ENCODE data around the gene NID2.

Gene NID2

DNA sequence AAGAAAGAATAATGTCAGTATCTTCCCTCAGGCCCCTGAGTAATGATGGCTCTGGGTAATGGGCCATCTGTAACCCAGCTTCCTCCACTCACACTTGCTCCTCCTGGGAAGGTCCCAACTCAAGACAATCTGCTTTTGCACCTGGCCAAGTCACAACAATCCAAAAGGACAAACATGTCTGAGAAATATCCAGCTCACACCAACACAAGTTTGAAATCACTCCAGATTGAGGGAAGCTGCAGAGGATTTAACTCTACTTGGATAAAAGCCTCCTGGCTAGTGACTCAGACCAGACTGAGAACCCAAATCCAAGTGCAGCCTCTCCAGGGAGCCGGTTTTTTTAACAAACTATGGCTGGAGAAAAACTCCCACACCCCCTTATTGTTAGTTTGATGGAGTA is 45.3 kb downstream of the NID2 start:
- DNase-seq: no peak

DNA sequence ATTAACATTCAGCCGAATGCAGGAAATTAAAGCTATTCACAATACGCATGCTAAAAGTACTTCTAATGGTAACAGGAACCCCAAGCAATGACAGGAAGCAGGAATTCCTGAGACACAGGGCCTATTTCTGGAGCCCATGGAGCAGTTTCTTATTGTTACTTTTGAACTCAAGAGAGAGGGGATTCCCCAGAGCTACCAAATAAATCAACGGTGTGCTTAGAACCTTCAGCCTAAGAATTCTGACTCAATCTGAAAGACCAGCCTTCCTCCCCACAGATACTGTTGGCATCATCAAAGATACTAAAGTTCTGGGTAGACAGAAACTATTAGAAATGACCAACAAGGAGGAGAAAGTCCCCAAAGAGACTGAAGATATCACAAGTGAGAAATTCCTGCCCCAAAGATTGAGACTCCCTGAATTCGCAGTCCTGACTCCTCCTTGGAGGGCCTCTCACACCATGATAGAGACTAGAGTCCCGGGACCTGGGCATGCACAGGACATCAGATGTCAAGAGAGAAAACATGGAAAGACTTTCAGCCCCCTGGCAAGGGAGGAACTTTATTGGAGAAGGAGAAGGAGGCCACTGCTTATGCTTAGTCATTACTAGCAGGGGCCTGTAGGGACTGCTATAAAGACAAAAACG is 46.8 kb downstream of the NID2 start:
- DNase-seq: no peak

DNA sequence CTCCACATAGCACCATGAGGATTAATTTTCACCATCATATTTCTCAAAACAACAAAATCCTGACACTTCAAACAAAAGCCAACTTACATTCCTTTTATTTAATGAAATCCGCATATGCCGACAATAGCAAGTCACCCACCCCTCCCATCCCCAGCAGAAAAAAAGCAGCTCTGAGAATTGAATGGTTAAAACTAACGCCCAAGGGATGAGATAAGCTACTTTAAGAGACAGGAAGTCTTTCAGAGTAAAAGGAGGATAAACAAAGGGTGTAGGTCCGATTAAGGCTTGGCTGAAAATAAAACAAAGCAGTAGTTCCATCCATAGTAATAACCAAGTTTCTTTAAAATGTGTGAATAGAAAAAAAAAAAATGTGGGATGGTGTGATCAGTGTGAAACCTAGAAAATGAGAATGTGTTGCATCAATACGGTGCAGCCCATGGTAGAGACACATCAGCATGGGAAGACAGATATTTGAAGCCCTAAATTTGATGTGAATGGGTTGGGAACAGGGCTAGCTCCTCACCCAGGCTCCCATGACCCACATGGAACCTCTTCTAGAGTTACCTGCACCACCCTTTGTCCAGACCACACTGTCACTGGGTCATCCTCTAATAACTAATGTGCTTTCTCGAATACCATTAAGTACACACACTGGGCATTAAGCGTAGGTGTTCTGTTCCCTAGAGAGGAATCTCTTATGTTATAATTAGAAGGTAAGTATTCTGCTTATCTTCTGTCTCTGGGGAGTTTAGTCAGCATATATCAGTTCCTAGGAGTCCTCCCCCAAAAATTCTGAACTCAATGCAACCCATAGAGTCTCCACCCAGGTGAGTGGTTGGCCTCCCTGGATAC is 47.8 kb downstream of the NID2 start:
- no peak for DNase-seq

DNA sequence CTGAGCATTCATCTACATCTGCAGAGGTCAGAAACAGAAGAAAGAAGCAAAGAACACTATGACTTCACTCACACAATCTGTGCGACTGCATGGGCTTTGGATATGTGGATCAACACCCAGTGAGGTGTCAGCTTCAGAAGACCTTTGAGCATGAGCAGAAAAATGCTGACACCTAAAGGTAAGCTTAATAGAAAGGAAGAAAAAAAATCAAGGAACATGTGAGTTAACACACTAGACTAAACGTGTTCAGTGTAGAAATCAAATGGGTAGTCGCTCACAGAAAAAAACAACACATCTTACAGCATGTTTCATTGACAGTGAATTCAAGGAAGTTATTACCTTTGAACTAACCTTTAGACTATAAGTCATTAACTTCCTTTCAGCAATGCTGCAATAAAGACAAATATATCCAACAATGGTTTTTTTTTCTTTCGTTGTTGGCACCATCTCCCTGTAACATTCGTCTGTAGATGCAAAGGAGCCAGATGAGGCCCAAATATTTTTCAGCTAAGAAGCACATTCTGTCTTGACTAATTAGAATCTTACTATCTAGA is 48.6 kb downstream of the NID2 start:
- no peak for DNase-seq

DNA sequence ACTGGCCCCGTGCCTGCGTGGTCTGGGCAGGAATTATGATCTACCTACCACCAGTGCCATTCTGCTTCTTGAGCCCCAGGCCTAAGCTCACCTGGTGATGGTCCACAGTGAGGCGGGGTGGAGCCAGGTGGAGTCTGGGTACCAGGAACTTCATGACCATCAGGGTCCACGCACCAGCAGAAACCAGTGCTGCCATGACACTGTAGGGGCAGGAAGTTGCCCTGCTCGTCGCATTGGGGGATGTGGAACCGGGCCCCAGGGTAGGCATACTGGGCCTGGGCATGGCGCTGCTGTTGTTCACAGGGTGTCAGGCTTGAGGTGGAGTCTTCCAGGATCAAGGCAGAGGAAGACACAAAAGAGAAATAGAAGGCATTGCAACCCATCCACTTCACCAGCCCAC is 49.9 kb downstream of the NID2 start:
- DNase-seq: no peak

DNA sequence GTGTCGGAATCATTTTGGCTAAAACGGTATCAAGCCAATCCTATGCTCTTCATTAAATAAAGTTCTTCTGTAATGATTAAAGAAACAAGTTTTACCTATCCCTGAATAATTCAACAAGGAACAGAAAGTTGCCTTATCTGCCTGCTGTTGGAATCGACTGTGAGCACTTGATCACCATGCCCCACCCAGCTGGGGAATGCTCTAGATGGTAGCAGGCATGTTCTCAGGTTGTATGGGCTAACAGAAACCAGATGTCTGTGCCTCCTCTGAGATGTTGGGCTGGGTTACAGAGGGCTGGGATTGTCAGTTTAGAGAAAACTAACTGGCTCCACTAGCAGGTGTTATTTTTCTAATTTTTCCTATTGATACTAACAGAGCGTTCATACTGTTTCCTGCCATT is 50.6 kb downstream of the NID2 start:
- no peak for DNase-seq

DNA sequence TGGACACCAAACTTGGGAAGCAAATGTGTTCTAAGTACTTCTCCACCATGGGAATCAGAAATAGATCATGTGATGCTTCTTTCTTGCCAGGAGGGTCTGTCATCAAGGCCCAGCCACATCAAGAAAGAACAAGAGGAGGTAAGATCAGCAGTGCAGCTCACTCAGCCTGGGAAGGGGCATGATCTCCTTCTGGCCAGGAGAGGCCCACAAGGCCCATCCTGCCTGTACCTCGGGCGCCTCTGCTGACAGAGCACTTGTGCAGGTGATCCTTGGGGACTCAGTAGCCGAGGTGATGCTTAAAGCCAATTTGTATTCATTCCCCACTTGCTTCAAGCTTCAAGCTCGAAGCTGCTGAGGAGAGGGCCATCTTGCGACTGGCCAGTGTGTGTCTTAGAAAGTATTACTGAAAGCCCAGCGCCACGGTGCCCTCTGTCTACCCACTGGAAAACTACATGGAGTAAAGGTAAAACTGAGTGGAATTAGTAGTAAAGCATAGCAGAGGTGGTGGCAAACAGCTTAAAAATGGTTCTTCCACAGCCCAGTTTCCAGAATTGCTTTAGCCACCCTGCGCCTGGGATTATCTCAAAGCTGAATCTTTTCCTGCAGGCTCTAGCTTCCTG is 53.3 kb downstream of the NID2 start:
- DNase-seq: no peak

DNA sequence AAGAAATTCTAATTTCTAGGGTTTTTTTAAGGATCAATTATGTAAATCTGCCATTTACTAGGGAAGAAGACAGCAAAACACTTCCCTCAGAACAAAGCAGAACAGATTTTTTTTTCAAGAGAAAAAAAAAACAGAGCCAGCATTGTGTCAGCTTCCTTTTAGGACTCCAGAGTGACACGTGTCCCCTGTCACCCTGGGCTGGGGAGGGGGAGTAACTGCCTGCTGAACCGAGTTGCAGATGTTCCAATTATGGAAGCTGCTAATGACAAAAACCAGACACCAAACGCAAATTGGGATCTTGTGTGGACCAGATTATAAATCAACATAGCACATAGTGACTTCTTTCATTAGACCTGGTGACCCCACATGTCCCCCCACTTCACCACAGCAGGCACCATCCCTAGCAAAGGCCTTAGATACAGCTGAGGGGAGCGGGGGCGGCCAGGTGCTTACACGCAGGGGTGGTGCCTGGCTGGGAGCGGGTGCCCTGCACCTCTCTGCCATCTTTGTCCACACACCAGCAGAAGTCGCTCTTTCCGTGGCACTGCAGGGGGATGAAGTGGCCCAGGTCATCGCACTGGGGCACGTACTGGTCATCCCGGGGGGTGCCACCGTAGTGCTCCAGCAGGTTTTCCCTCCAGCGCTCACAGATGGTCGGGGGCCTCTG is 54.1 kb downstream of the NID2 start:
- DNase-seq: no peak

DNA sequence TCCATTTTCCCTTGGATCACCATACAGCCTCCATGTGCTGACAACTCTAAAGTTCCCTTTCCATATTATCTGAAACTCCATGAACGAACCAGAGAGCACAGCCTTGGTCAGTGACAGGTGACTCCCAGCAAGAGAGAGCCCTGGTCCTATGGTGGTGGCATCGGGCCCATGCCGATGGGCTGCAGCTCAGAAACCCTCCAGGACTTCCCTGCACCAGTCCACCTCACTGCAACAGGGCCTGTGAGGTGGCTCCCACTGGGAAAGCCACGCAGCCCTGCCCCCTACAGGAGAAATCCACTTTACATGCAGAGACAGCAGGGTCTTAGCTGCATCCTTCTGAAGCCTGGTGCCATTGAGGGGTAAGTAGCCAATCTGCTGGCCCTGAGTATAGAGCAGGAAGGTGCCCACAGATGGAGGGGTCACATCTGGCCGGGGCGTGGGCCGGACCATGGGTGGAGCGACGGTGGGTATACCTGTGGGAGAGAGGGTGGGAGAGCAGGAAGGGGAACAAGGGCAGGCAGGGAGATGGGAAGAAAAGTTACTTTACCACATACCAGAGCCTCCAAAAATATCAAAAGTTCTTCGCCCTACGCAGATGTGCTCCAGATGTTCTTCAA is 54.8 kb downstream of the NID2 start:
- DNase-seq: no peak

DNA sequence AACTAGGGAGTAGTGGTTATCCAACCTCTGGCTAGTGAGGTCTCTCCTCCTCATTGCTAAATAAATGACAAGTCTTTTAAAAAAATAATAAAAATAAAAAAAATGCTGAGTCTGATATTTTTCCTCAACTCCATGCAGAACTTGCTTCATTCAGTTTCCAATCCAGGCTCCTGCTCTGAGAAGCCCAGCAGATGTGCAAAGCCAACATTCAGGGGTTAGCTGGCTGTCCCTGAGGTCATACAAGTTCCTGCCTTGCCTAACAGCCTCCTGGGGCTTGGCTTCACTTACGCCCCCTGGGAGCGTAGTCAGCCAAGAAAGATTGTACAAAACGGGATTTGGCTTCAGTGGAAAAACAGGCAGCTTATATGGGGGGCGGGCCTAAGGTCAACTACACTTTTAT is 56.2 kb downstream of the NID2 start:
- DNase-seq: no peak

DNA sequence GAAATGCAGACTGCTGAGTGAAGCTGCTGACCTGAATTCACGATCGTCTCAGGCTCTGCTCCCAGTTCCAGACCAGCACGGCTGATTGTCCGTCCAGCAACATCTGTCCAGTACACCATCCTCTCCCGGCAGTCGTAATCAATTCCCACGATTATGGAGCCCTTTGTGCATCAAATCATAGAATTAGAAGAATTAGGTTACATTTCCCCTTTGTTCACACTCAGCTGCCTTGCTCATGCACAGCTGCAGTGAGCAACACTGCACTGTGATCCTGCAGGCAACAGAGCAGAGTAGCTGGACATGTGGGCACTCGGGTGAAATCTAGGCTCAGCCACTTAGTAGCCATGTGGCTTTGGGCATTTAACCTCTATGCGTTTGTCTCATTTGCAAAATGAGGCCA is 57.3 kb downstream of the NID2 start:
- no peak for DNase-seq

DNA sequence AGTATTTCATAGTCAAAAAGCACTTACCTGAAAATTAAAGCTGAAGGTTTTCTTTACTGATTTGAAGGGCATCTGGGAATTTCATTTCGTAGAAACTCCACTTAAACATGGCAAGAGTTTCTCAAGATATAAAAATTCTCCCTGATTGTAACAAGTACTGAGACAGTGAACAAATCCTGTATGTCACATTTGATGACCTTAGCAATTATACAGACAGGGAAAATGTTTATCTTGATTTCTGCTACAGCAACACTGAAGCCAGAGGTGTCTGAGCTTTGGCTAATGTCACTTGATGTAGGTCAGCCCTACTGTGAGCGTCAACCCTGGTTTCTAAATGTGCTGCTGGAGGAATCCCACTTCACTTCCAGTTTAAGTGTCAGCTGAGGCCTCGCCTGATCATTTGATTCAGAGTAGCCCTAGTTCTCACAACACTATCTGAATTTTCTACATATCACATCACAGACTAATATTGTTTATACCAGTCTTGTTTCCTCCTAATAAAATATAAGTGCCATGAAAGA is 58.6 kb downstream of the NID2 start:
- no peak for DNase-seq

DNA sequence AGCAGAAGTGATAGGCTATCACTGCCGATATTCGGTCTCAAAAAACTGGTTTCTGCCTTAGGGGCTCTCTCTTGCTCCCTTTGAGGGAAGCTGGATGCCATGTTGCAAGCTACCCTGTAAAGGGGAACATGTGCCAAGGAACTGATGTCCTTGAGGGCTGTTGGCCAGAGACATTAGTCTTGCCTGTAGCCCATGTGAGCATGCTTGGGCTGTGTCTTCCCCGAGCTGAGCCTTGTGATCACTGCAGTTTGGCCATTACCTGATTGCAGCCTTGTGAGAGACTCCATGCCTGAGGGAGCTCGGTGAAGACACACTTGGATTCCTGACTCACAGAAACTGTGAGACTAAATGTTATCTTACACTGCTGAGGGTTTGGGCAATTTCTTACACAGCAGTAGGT is 60.7 kb downstream of the NID2 start:
- no peak for DNase-seq

DNA sequence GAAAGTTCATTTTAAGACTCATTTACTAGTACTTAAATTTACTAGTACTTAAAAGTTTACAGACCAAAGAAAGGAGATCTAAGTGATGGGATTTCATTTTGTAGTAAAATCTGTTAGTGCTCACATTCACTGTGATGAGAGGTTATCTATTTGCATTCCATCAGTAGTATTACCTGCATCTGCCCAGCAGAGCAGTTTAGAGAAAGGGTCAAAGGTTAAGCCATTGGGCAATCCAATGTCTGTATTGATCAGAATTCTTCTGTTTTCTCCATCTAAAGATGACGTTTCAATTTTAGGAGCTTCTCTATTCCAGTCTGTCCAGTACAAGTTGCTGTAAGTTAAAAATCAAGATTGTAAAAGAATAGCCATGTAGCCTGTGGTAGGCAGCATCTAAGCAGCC is 61.2 kb downstream of the NID2 start:
- DNase-seq: no peak

DNA sequence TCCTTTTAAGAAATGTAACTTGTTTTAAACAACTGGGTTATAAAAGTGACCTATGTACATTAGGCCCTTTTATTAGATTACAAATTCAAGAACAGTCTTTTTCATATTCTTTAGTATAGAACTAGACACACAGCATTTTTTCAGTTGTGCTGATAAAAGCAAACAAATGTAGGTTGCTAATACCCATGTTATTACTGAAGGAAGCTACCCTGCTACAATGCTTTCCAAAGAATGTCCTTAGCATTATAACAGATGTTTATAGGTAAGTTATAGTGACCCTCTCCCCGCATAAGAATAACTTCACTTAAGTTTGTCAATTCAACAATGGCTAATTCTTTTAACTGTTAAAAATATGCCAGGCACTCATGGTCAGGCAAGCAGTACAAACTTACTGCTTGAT is 61.6 kb downstream of the NID2 start:
- DNase-seq: no peak

DNA sequence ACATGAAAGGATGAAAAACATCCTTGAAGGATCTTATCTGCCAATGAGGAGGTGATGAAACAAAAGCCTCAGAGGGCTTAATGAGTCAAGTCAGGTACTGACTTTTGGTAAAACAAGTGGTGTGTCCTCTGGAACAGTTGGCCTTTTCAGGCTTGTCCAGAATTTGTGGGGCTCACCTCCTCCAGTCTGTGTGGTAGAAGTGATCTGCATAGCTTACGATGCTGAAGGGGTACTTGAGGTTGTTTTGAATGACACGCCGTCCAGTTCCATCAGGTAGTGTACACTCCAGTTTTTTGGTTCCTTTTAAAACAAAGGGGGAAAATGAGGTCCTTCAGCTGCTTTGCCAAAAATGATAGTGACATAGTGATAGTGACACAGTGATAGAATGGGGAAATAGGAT is 62.5 kb downstream of the NID2 start:
- DNase-seq: no peak

DNA sequence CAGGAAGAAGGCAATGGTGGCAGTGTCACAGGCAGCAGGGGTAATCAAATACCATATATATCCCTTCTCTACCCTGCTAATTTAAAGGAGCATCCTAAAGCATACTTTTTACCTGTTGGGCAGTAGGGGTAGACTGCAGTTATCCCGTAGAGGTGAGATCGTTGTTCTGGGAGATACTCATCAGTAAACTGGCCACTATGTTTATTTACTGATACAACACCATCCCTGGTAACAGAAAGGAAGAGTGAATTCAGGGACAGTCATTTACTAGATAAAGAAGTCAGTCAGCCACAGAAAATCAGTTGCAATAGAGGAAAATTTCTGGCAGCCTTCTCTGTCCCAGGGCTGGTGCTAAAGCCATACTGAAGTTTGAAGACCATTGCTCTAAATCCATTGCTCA is 63.2 kb downstream of the NID2 start:
- no peak for DNase-seq

DNA sequence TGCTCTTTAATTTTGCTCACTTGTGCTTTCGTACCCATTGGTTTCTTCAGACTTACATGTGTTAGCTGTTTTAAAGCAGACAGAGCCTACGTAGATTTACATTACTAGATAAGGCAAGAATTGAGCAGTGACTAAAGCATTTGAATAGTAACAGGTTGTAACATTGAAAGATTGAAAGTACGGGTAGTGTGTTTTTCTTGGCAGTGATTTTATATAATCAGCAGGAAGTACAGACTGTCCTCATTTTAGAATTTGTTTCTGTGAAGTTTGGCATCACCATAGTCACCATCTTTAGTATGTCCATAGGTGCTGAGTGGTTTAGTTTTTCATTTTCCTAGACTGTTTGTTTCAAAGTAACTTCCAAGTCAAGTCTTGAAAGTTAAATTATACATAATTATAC is 65.5 kb downstream of the NID2 start:
- DNase-seq: no peak

DNA sequence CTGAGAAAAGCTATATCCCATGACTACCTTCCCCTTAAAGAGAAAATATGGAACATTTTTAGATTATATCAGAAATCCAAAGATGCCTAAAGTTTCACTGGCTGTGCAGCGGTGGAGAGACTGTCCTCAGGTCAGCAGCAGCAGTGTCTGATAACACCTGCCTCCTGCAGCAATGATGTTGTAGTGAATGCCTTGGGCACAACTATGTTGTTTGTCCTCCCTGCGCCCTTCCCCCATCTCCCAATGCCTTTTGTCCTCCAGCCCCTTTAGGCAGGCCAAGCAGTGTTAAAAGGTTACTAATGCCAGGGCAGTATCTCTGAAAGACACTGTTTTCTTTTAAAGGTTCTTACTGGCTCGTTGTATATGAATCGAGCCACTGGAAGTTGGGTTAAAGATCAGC is 66.3 kb downstream of the NID2 start:
- DNase-seq: no peak

DNA sequence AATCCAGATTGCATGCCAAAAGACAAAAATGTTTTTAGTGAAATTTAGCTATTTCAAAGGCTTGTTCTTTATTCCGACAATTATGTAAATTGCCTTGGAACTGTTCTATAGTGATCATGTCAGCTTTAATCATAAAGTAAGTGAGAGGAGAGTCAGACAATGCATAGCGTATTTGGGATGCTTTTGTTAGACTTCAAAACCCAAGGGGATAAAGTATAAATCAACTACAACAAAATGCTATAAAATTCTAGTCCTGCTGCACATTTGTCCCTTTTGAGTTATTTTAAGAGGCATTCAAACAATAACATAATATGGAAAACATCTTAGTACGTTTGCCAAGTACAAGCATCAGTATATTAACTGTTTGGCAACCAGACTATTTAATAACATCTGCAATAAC is 68.2 kb downstream of the NID2 start:
- no peak for DNase-seq

DNA sequence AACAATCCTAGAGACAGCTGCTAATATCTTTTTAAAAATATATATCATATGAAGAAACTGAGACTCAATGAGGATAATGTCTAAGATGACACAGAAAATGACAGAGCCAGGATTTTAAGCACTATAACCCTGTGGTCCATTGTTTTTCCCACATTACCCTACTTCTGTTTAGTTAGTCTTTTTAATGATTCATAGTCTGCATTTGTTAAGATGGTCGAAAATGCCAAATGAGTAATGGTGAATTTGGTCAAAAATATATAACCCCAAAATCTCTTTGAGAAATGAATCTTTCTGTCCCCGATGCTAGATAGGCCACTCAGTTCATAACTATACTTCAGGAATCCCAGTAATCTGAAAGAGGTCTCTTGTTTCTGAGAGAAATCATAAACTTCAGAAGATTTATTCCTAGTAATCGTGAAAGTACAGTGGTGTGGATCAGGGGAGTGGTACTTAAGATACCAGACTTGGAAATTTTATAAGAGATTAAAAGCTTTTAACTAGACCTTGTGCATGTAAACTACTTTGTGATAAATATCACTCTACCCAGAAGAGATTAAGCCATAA is 68.8 kb downstream of the NID2 start:
- DNase-seq: no peak

DNA sequence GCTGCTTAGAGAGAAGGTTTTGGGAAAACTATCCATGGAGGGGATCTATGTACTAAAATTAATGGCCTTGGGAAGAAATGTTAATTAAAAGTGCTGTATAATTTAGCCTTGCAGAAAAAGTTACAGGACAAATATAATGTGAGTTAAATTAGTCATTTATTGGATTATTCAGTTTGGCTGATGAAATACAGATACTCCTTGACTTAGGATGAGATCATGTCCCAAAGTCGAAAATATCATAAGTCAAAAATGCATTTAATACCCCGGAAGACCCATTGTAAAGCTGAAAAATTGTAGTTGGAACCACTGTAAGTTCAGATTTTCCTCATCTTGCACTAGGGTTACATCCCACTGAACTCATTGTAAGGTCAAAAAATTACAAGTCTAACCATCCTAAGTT is 69.8 kb downstream of the NID2 start:
- no peak for DNase-seq
